ENCODE data around the gene TSPAN9. TPM values are rescaled to one million over a fixed set of nuclear protein-coding genes. Genes with fewer than 3 reads are reported as not detected.

TSPAN9 gene
- polyA plus RNA-seq, 1 of the 3 experiments (the other 2 are of a cell fraction) = 34.9 TPM

- Histone ChIP-seq H3K36me3 (replicated peaks in 1 of 2; ENCODE audit: control insufficient read depth in 1 of 2, insufficient read depth in 2 of 2, low read length in 1 of 2) (no peaks in the 10 kb centered on the region), H3K27ac (ENCODE audit: low read depth in 2 of 2, low read length in 1 of 2) (no peak overlapping the region), H3K9ac (no peak overlapping the region), H3K4me3 (ENCODE audit: low read depth in 2 of 2, low read length in 1 of 2) (no peak overlapping the region), H3K27me3 (ENCODE audit: insufficient read depth) (no peaks in the 10 kb centered on the region), H3K79me2 (ENCODE audit: insufficient read depth) (no peaks in the 10 kb centered on the region; the same call in 1 of the 2 replicates), H2AFZ (ENCODE audit: low read depth) (no peak overlapping the region), H3K9me2 (no peaks in the 10 kb centered on the region), H3K9me3 (no peaks in the 10 kb centered on the region), H3F3A (replicated peaks; ENCODE audit: insufficient read depth) (no peaks in the 10 kb centered on the region), H3K4me1 (ENCODE audit: control insufficient read depth in 1 of 2, insufficient read depth in 2 of 2, low read depth in 1 of 2, low read length in 1 of 2) (peaks cover 7 to 32% of the 10 kb centered on the region in 2 experiments; a peak in 3 of 4 replicates), H4K20me1 (ENCODE audit: insufficient read depth) (peaks cover 21% of the 10 kb centered on the region; the same call in 1 of the 2 replicates), H3K4me2 (no peak overlapping the region)
- POLR2A ChIA-PET = no interaction called here
- peak; percentile 22 for DNase-seq
- TF ChIP-seq FOXM1 (IDR thresholded peaks at IDR 0.05; ENCODE audit: low read depth) (no peak), RXRA (IDR thresholded peaks at IDR 0.05; ENCODE audit: borderline replicate concordance, low read depth) (no peak), USF2 (IDR thresholded peaks at IDR 0.05; ENCODE audit: borderline replicate concordance, low read depth, low read length) (no peak), SMC3 (IDR thresholded peaks at IDR 0.05; ENCODE audit: low read depth, low read length) (no peak)
- CTCF ChIA-PET = interaction anchor here (0.9 to 4.4 kb wide), 6 partner anchors 18 to 149 kb away, joined by 3 to 40 read pairs (median 7); no protein-coding TSS in a partner anchor
- WGBS (ENCODE audit: low lambda C conversion rate) = 86% methylated on average over 18 of the region's 19 CpGs
These were observed 74.0 kb downstream of the TSPAN9 start for GRCh38 chr12:3150931-3151835.

GRCh38 chr12:3152011-3152511, 74.9 kb downstream of the TSPAN9 start:
- peaks cover 12% of the 10 kb centered on the region; the same call in 1 of the 2 replicates for H4K20me1 ChIP-seq (ENCODE audit: insufficient read depth)

More at GRCh38 chr12:3152011-3152511, 74.9 kb downstream of the TSPAN9 start:
- H3K9me3 ChIP-seq = no peaks in the 10 kb centered on the region
- no peaks in the 10 kb centered on the region for H3K36me3 ChIP-seq (replicated peaks in 1 of 2; ENCODE audit: control insufficient read depth in 1 of 2, insufficient read depth in 2 of 2, low read length in 1 of 2)
- CTCF ChIA-PET = interaction anchor here (1.0 to 4.4 kb wide), 6 partner anchors 12 to 148 kb away, joined by 3 to 40 read pairs (median 7); no protein-coding TSS in a partner anchor
- no peak overlapping the region for H3K4me3 ChIP-seq (ENCODE audit: low read depth in 2 of 2, low read length in 1 of 2)
- 92% methylated on average over 2 of the region's 5 CpGs for WGBS (ENCODE audit: low lambda C conversion rate)
- H3F3A ChIP-seq (replicated peaks; ENCODE audit: insufficient read depth) = no peaks in the 10 kb centered on the region
- no peaks in the 10 kb centered on the region for H3K9me2 ChIP-seq
- POLR2A ChIA-PET = interaction anchor here (0.7 kb wide), 1 partner anchor 837 kb away, joined by 4 read pairs; no protein-coding TSS in a partner anchor
- H2AFZ ChIP-seq (ENCODE audit: low read depth) = no peak overlapping the region
- peak; percentile 36 for DNase-seq
- H3K4me2 ChIP-seq = no peak overlapping the region
- H3K27ac ChIP-seq (ENCODE audit: low read depth in 2 of 2, low read length in 1 of 2) = no peak overlapping the region
- H3K4me1 ChIP-seq (ENCODE audit: control insufficient read depth in 1 of 2, insufficient read depth in 2 of 2, low read depth in 1 of 2, low read length in 1 of 2) = peaks cover 7 to 32% of the 10 kb centered on the region in 2 experiments; a peak in 3 of 4 replicates
- TF ChIP-seq REST (IDR thresholded peaks at IDR 0.05; ENCODE audit: low read depth, low read length) = no peak
- no peak for TF ChIP-seq NRF1 (IDR thresholded peaks at IDR 0.05; ENCODE audit: low read depth, low read length)
- TF ChIP-seq IRF3 (IDR thresholded peaks at IDR 0.05; ENCODE audit: low read depth, low read length) = no peak
- TF ChIP-seq EZH2phosphoT487 (IDR thresholded peaks at IDR 0.05; ENCODE audit: borderline replicate concordance, low read depth) = no peak
- no peak for TF ChIP-seq CHD2 (IDR thresholded peaks at IDR 0.05; ENCODE audit: low read length, partially characterized antibody)
- no peak for TF ChIP-seq MEF2A (IDR thresholded peaks at IDR 0.05; ENCODE audit: borderline replicate concordance, low read depth)
- TF ChIP-seq RAD21 (IDR thresholded peaks at IDR 0.05; ENCODE audit: low read length) = no peak
- TF ChIP-seq MAX (IDR thresholded peaks at IDR 0.05; ENCODE audit: low read depth) = no peak
- no peak for TF ChIP-seq FOXM1 (IDR thresholded peaks at IDR 0.05; ENCODE audit: low read depth)
- TF ChIP-seq SMC3 (IDR thresholded peaks at IDR 0.05; ENCODE audit: low read depth, low read length) = no peak
- H3K27me3 ChIP-seq (ENCODE audit: insufficient read depth) = no peaks in the 10 kb centered on the region
- H3K9ac ChIP-seq = no peak overlapping the region
- no peaks in the 10 kb centered on the region for H3K79me2 ChIP-seq (ENCODE audit: insufficient read depth)

Measured in SK-N-SH (cell line).